ENCODE results near the gene DDX56. TPM values are rescaled to one million over a fixed set of nuclear protein-coding genes. Genes with fewer than 3 reads are reported as not detected.

The DDX56 gene
- total RNA-seq, 2 donors from 2014 or later = 41.1 to 90.6 TPM

GRCh38 chr7:44618045-44618444, 44.3 kb upstream of the DDX56 start:
- H3K27me3 ChIP-seq = no peaks in the 10 kb centered on the region
- no peak for DNase-seq
- H3K9me3 ChIP-seq = no peaks in the 10 kb centered on the region
- TF ChIP-seq CTCF (IDR thresholded peaks at IDR 0.05) = no peak
- H3K4me3 ChIP-seq = no peak overlapping the region
- H3K4me1 ChIP-seq = peaks cover 9% of the 10 kb centered on the region
- intact Hi-C loops (cut with DNase I) = no loop called here
- peak overlapping the region; percentile 34 for H3K27ac ChIP-seq
- H3K36me3 ChIP-seq = no peaks in the 10 kb centered on the region
- no peak overlapping the region for H3K9ac ChIP-seq (ENCODE audit: low read depth in 2 of 2, low read length in 2 of 2)

GRCh38 chr7:44617225-44617890, 43.6 kb upstream of the DDX56 start:
- no peaks in the 10 kb centered on the region for H3K9me3 ChIP-seq
- peak overlapping the region; percentile 34 for H3K27ac ChIP-seq
- peaks cover 9% of the 10 kb centered on the region for H3K4me1 ChIP-seq
- TF ChIP-seq CTCF (IDR thresholded peaks at IDR 0.05) = no peak
- H3K9ac ChIP-seq (ENCODE audit: low read depth in 2 of 2, low read length in 2 of 2) = no peak overlapping the region
- no peaks in the 10 kb centered on the region for H3K27me3 ChIP-seq
- no peak for DNase-seq
- intact Hi-C loops (cut with DNase I) = no loop called here
- H3K4me3 ChIP-seq = no peak overlapping the region
- no peaks in the 10 kb centered on the region for H3K36me3 ChIP-seq

DNA sequence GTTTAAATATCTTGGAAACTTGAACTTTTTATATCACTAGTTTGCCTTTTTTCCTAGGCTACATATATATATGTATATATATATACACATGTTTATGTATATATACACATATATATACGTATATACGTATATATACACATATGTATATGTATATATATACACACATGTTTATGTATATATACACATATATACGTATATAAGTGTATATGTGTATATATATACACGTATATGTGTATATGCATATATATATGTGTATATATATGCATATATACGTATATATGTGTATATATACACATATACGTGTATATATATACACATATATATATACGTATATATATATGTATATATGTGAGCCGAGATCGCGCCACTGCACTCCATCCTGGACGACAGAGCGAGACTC, 42.8 kb upstream of the DDX56 start:
- no peak overlapping the region for H3K4me3 ChIP-seq
- DNase-seq = no peak
- H3K27me3 ChIP-seq = no peaks in the 10 kb centered on the region
- no peaks in the 10 kb centered on the region for H3K36me3 ChIP-seq
- H3K4me1 ChIP-seq = peaks cover 6% of the 10 kb centered on the region
- intact Hi-C loops (cut with DNase I) = no loop called here
- no peak overlapping the region for H3K9ac ChIP-seq (ENCODE audit: low read depth in 2 of 2, low read length in 2 of 2)
- no peaks in the 10 kb centered on the region for H3K9me3 ChIP-seq
- TF ChIP-seq CTCF (IDR thresholded peaks at IDR 0.05) = no peak
- no peak overlapping the region for H3K27ac ChIP-seq

- Histone ChIP-seq H3K9me3 (no peaks in the 10 kb centered on the region), H3K4me1 (peaks cover 6% of the 10 kb centered on the region), H3K27ac (peak overlapping the region; percentile 21), H3K36me3 (no peaks in the 10 kb centered on the region), H3K27me3 (no peaks in the 10 kb centered on the region), H3K4me3 (no peak overlapping the region), H3K9ac (ENCODE audit: low read depth in 2 of 2, low read length in 2 of 2) (no peak overlapping the region)
- intact Hi-C loops (cut with DNase I) = no loop called here
- no peak for TF ChIP-seq CTCF (IDR thresholded peaks at IDR 0.05)
- no peak for DNase-seq
Observed at GRCh38 chr7:44615793-44616192, 42.1 kb upstream of the DDX56 start.

GRCh38 chr7:44615149-44615611, 41.5 kb upstream of the DDX56 start:
- no peak overlapping the region for H3K4me3 ChIP-seq
- H3K27ac ChIP-seq = peak overlapping the region; percentile 21
- H3K36me3 ChIP-seq = no peaks in the 10 kb centered on the region
- peak; percentile 55 for DNase-seq
- H3K4me1 ChIP-seq = peaks cover 6% of the 10 kb centered on the region
- H3K9ac ChIP-seq (ENCODE audit: low read depth in 2 of 2, low read length in 2 of 2) = peak overlapping the region in 1 of 2 donors; percentile 26
- no peaks in the 10 kb centered on the region for H3K27me3 ChIP-seq
- no peak for TF ChIP-seq CTCF (IDR thresholded peaks at IDR 0.05)
- intact Hi-C loops (cut with DNase I) = no loop called here
- no peaks in the 10 kb centered on the region for H3K9me3 ChIP-seq

All from colonic mucosa (tissue), 4 donors.